MCF 10A (cell line): ENCODE data around the gene FAM81A. TPM values are rescaled to one million over a fixed set of nuclear protein-coding genes. Genes with fewer than 3 reads are reported as not detected.
"Not testable (repeated sequence)": the region's sequence is repeated elsewhere in the genome, so short reads cannot be mapped to it uniquely, and the experiment has no call there.

Experiments used
- BruUV-seq: library from RNA; stranded (reverse); fragments of 400-500 nt; replicated peaks from 2 replicates; lab custom pipeline; 2021; lab: Mats Ljungman, UMichigan
- CTCF ChIA-PET: fragments of 300-600 bp; sonication (Branson Sonifier 250); formaldehyde crosslinking; extraction: SDS; loops from one replicate; lab custom pipeline; 2021; ENCODE audit warnings: antibody characterized with exemption, inconsistent platforms; lab: Yijun Ruan, JAX
- POLR2A ChIA-PET: fragments of 300-600, 350-650 bp; sonication (Branson Sonifier 250); formaldehyde crosslinking; extraction: SDS; loops from one replicate; lab custom pipeline; 2020; ENCODE audit warnings: antibody characterized with exemption, inconsistent platforms; lab: Yijun Ruan, JAX
- DNase-seq: peaks from one replicate; pipeline ENCODE4 v3.0.0-alpha.2; 2018; ENCODE audit not compliant: unreplicated experiment
- H3K27ac Mint-ChIP-seq: one replicate; pipeline ENCODE4 v1.8.0; 2022; ENCODE audit warnings: mild to moderate bottlenecking, low read depth, mixed read lengths; ENCODE audit not compliant: unreplicated experiment
- H3K27me3 Mint-ChIP-seq: one replicate; pipeline ENCODE4 v1.8.0; 2022; ENCODE audit warnings: mixed read lengths; ENCODE audit not compliant: insufficient read depth, unreplicated experiment
- H3K36me3 Mint-ChIP-seq: one replicate; pipeline ENCODE4 v1.8.0; 2022; ENCODE audit warnings: mild to moderate bottlenecking, moderate library complexity, mixed read lengths; ENCODE audit not compliant: insufficient read depth, unreplicated experiment
- H3K4me1 Mint-ChIP-seq: one replicate; pipeline ENCODE4 v1.8.0; 2022; ENCODE audit warnings: mixed read lengths; ENCODE audit not compliant: insufficient read depth, unreplicated experiment
- H3K4me3 Mint-ChIP-seq: one replicate; pipeline ENCODE4 v1.8.0; 2022; ENCODE audit warnings: mild to moderate bottlenecking, moderate library complexity, mixed read lengths; ENCODE audit not compliant: unreplicated experiment
- H3K9me3 Mint-ChIP-seq: one replicate; pipeline ENCODE4 v1.8.0; 2022; ENCODE audit warnings: mixed read lengths; ENCODE audit not compliant: unreplicated experiment
- intact Hi-C: fragments of 100-400 bp; cut with micrococcal nuclease; formaldehyde crosslinking; loops from 2 replicates; pipeline ENCODE4 v1.14.1; 2022
- total RNA-seq: library from RNA; stranded (reverse); gene quantifications from 2 replicates; pipeline ENCODE4 v1.2.3, GENCODE V29; 2022
- TF ChIP-seq, protein P1 (sequence below): fragments of 200-600 bp; IDR thresholded peaks from one replicate; pipeline ENCODE4 v1.8.0; 2022; ENCODE audit warnings: antibody characterized with exemption, mild to moderate bottlenecking; ENCODE audit not compliant: unreplicated experiment

Gene FAM81A
- total RNA-seq, 1 experiment from 2014 or later: 1.1 TPM

DNA sequence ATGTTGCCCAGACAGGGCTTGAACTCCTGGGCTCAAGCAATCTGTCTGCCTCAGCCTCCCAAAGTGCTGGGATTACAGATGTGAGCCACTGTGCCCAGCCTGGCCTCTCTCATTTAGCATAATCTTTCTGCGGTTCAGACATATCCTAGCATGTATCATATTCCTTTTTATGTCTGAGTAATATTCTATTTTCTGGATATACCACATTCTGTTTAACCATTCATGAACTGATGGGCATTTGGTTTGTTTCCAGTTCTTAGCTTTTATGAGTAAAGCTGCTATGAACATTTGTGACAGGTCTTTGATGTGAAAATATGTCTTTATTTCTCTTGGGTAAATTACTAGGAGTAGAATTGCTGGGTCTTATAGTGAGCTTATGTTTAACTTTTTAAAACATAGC is 23.5 kb downstream of the FAM81A start:
- Mint-ChIP-seq H3K27ac (no peak overlapping the region), H3K36me3 (no peaks in the 10 kb centered on the region), H3K4me1 (peaks cover 2% of the 10 kb centered on the region), H3K9me3 (peaks cover 10% of the 10 kb centered on the region), H3K4me3 (no peak overlapping the region), H3K27me3 (no peaks in the 10 kb centered on the region)
- TF ChIP-seq, protein P1, sequence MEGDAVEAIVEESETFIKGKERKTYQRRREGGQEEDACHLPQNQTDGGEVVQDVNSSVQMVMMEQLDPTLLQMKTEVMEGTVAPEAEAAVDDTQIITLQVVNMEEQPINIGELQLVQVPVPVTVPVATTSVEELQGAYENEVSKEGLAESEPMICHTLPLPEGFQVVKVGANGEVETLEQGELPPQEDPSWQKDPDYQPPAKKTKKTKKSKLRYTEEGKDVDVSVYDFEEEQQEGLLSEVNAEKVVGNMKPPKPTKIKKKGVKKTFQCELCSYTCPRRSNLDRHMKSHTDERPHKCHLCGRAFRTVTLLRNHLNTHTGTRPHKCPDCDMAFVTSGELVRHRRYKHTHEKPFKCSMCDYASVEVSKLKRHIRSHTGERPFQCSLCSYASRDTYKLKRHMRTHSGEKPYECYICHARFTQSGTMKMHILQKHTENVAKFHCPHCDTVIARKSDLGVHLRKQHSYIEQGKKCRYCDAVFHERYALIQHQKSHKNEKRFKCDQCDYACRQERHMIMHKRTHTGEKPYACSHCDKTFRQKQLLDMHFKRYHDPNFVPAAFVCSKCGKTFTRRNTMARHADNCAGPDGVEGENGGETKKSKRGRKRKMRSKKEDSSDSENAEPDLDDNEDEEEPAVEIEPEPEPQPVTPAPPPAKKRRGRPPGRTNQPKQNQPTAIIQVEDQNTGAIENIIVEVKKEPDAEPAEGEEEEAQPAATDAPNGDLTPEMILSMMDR: no peak
- no peak for DNase-seq
- intact Hi-C loops: no loop called here
- ChIA-PET CTCF (interaction anchor here (0.6 kb wide), 1 partner anchor 422 kb away, joined by 3 read pairs; no protein-coding TSS in a partner anchor), POLR2A (no interaction called here)
- no TSS peak for BruUV-seq

DNA sequence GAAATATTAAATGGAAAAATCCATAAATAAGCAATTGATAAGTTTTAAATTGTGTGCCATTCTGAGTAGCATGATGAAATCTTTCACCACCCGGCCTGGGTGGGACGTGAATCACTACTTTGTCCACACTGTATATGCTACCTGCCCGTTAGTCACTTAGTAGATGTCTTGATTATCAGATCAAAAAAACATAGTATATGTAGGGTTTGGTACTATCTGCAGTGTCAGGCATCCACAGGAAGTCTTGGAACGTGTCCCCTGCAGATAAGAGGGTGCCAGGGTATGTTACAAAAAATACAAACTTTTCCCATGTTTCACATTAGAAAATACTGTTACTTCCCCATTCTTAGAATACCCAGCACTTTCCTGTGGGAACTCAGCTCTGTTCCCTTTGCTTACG is 35.2 kb downstream of the FAM81A start:
- no peaks in the 10 kb centered on the region for H3K27me3 Mint-ChIP-seq
- BruUV-seq: no TSS peak
- H3K36me3 Mint-ChIP-seq: no peaks in the 10 kb centered on the region
- ChIA-PET POLR2A (no interaction called here), CTCF (interaction anchor here (0.6 to 1.4 kb wide), 2 partner anchors 226 to 341 kb away, joined by 3 read pairs; no protein-coding TSS in a partner anchor)
- H3K9me3 Mint-ChIP-seq: no peaks in the 10 kb centered on the region
- intact Hi-C loops: no loop called here
- TF ChIP-seq, protein P1: no peak
- no peaks in the 10 kb centered on the region for H3K4me1 Mint-ChIP-seq
- H3K27ac Mint-ChIP-seq: no peak overlapping the region
- no peak for DNase-seq
- no peak overlapping the region for H3K4me3 Mint-ChIP-seq

DNA sequence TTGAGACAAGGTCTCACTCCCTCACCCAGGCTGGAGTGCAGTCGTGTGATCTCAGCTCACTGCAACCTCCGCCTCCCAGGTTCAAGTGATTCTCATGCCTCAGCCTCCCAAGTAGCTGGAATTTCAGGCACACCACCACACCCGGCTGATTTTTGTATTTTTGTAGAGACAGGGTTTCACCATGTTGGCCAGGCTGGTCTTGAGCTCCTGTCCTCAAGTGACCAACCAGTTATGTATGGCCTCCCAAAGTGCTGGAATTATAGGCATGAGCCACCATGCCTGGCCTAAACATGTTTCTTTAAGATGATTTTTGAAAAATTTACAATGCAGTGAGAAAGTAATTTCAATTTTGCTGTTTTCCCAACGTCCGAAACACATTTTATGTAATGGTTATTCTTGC is 37.2 kb downstream of the FAM81A start:
- BruUV-seq, intact Hi-C loops, H3K4me3 Mint-ChIP-seq, DNase-seq, H3K4me1 Mint-ChIP-seq, H3K36me3 Mint-ChIP-seq, H3K27me3 Mint-ChIP-seq, H3K27ac Mint-ChIP-seq, H3K9me3 Mint-ChIP-seq, CTCF ChIA-PET: not testable (repeated sequence)
- POLR2A ChIA-PET: interaction anchor here (0.6 kb wide), 1 partner anchor 118 kb away, joined by 3 read pairs; no protein-coding TSS in a partner anchor

DNA sequence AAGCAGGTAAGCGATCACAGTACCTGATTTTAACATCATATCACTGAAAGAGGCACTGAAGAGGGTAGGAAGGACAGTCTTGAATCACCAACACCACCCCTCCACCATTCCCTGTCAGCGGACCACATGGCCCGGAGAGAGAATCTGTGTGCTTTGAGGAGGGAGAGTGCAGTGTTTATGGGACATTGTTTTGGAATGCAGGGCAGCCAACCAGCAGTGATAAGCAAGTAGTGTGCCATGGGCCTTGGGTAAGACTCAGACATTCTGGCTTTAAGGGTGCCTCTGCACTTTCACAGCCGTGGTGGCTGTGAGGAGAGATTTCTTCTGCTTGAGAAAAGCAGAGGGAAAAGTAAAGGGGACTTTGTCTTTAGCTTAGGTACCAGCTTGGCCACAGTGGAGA is 46.4 kb downstream of the FAM81A start:
- Mint-ChIP-seq H3K4me1 (no peaks in the 10 kb centered on the region), H3K27ac (no peak overlapping the region), H3K36me3 (peaks cover 6% of the 10 kb centered on the region), H3K9me3 (no peaks in the 10 kb centered on the region), H3K27me3 (no peaks in the 10 kb centered on the region), H3K4me3 (no peak overlapping the region)
- no peak for DNase-seq
- ChIA-PET CTCF (interaction anchor here (0.6 to 1.2 kb wide), 4 partner anchors 15 to 376 kb away, joined by 3 to 4 read pairs (median 3); no protein-coding TSS in a partner anchor), POLR2A (no interaction called here)
- intact Hi-C loops: no loop called here
- TF ChIP-seq, protein P1: no peak
- no TSS peak for BruUV-seq

DNA sequence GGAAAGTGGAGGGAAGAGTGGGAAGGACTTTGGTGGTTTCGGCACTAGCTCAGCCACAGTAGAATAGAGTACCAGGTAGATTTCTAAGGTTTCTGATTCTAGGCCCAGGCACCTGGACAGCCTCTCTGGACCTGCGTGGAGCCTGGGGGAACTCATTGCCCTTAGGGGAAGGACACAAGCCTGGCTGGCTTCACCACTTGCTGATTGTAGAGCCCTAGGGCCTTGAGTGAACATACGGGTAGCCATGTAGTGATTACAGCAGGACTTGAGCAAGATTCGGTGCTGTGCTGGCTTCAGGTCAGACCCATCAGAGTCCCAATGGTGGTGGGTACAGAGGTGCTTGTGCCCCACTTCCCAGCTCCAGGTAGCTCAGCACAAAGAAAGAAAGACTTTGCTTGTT is 47.0 kb downstream of the FAM81A start:
- H3K27me3 Mint-ChIP-seq: no peaks in the 10 kb centered on the region
- no peak for DNase-seq
- H3K4me1 Mint-ChIP-seq: no peaks in the 10 kb centered on the region
- no peak overlapping the region for H3K4me3 Mint-ChIP-seq
- H3K9me3 Mint-ChIP-seq: no peaks in the 10 kb centered on the region
- ChIA-PET CTCF (interaction anchor here (0.6 to 1.2 kb wide), 4 partner anchors 36 to 376 kb away, joined by 3 read pairs; no protein-coding TSS in a partner anchor), POLR2A (no interaction called here)
- H3K27ac Mint-ChIP-seq: no peak overlapping the region
- peaks cover 1% of the 10 kb centered on the region for H3K36me3 Mint-ChIP-seq
- intact Hi-C loops: no loop called here
- TF ChIP-seq, protein P1: no peak
- no TSS peak for BruUV-seq

DNA sequence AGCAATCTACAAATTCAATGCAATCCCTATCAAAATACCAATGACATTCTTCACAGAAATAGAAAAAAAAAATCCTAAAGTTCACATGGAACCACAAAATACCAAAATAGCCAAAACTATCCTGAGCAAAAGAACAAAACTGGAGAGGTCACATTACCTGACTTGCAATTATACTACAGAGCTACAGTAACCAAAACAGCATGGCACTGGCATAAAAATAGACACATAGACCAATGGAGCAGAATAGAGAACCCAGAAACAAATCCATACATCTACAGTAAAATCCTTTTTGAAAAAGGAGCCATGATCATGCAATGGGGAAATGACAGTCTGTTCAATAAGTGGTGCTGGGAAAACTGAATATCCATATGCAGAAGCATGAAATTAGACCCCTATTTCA is 51.5 kb downstream of the FAM81A start:
- CTCF ChIA-PET: interaction anchor here (1.2 kb wide), 1 partner anchor 11 kb away, joined by 6 read pairs; no protein-coding TSS in a partner anchor
- BruUV-seq, DNase-seq, H3K9me3 Mint-ChIP-seq, H3K4me1 Mint-ChIP-seq, H3K27ac Mint-ChIP-seq, POLR2A ChIA-PET, H3K36me3 Mint-ChIP-seq, intact Hi-C loops, H3K4me3 Mint-ChIP-seq, H3K27me3 Mint-ChIP-seq: not testable (repeated sequence)
